Activated CD8-positive, alpha-beta T cell treated with anti-CD3 and anti-CD28 coated beads, Interleukin-2, amount 10 ng/mL, durations not matched to agents 7 days and 5 days (primary cell): ENCODE measurements around the gene GTF2H4. TPM values are rescaled to one million over a fixed set of nuclear protein-coding genes. Genes with fewer than 3 reads are reported as not detected.

Experiments
- ATAC-seq: fragments of 150-1000 bp; cut with Tn5 transposase; one replicate; pipeline ENCODE4 v1.10.0; 2021; ENCODE audit warnings: moderate library complexity
- CTCF ChIA-PET: fragments of 350-600 bp; sonication (Branson Sonifier 250); formaldehyde crosslinking; loops from one replicate; lab custom pipeline; 2021; ENCODE audit warnings: antibody characterized with exemption; lab: Charles Lee
- POLR2A ChIA-PET: fragments of 350-600 bp; sonication (Branson Sonifier 250); formaldehyde crosslinking; loops from one replicate; lab custom pipeline; 2021; ENCODE audit warnings: antibody characterized with exemption; lab: Charles Lee
- DNase-seq: peaks from one replicate; pipeline ENCODE4 v3.0.0-alpha.2; 2020
- H3K27ac Mint-ChIP-seq: one replicate; pipeline ENCODE4 v1.8.0; 2021; ENCODE audit warnings: mild to moderate bottlenecking, mixed read lengths
- H3K27me3 Mint-ChIP-seq: one replicate; pipeline ENCODE4 v1.8.0; 2021; ENCODE audit warnings: low read depth, mixed read lengths
- H3K36me3 Mint-ChIP-seq: one replicate; pipeline ENCODE4 v1.8.0; 2021; ENCODE audit warnings: low read depth, mixed read lengths
- H3K4me1 Mint-ChIP-seq: one replicate; pipeline ENCODE4 v1.8.0; 2021; ENCODE audit warnings: low read depth, mixed read lengths
- H3K4me3 Mint-ChIP-seq: one replicate; pipeline ENCODE4 v1.8.0; 2021; ENCODE audit warnings: mild to moderate bottlenecking, mixed read lengths
- H3K9me3 Mint-ChIP-seq: one replicate; pipeline ENCODE4 v1.8.0; 2022; ENCODE audit warnings: mixed read lengths; ENCODE audit not compliant: insufficient read depth
- total RNA-seq, 2 experiments: library from RNA; stranded (reverse); gene quantifications; one replicate each; pipeline ENCODE4 v1.2.3, GENCODE V29; 2021

GTF2H4 gene
- total RNA-seq, 2 experiments from 2014 or later = 30.0 to 30.1 TPM

GRCh38 chr6:30930506-30930905 lies 22.5 kb downstream of the GTF2H4 start:
- Mint-ChIP-seq H3K9me3 (no peaks in the 10 kb centered on the region), H3K4me1 (no peaks in the 10 kb centered on the region), H3K27me3 (no peaks in the 10 kb centered on the region), H3K4me3 (no peak overlapping the region), H3K27ac (no peak overlapping the region), H3K36me3 (peaks cover 22% of the 10 kb centered on the region)
- ChIA-PET POLR2A (no interaction called here), CTCF (interaction anchor here (1.2 to 3.2 kb wide), 2 partner anchors 16 to 142 kb away, joined by 4 to 11 read pairs; partner anchors contain the start of gene VARS2)
- DNase-seq (no peak), ATAC-seq (no peak)

- Mint-ChIP-seq H3K4me1 (no peaks in the 10 kb centered on the region), H3K36me3 (peaks cover 19% of the 10 kb centered on the region), H3K27ac (no peak overlapping the region), H3K4me3 (no peak overlapping the region), H3K9me3 (no peaks in the 10 kb centered on the region), H3K27me3 (peaks cover 2% of the 10 kb centered on the region)
- ATAC-seq (no peak), DNase-seq (no peak)
- POLR2A ChIA-PET = no interaction called here
- CTCF ChIA-PET = interaction anchor here (0.6 to 1.0 kb wide), 2 partner anchors 60 to 138 kb away, joined by 3 to 4 read pairs; no protein-coding TSS in a partner anchor
Observed at GRCh38 chr6:30931272-30931671, 23.3 kb downstream of the GTF2H4 start.

- H3K27me3 Mint-ChIP-seq = peaks cover 6% of the 10 kb centered on the region
- ChIA-PET POLR2A (no interaction called here), CTCF (interaction anchor here (0.6 to 1.0 kb wide), 2 partner anchors 60 to 137 kb away, joined by 3 to 4 read pairs; no protein-coding TSS in a partner anchor)
- H3K4me1 Mint-ChIP-seq = no peaks in the 10 kb centered on the region
- no peaks in the 10 kb centered on the region for H3K9me3 Mint-ChIP-seq
- ATAC-seq (no peak), DNase-seq (no peak)
- no peak within 1 kb of the TSS for H3K4me3 Mint-ChIP-seq
- H3K27ac Mint-ChIP-seq = no peak within 1 kb of the TSS
- H3K36me3 Mint-ChIP-seq = peaks cover 13% of the 10 kb centered on the region
Observed at GRCh38 chr6:30931969-30932645, 24.1 kb downstream of the GTF2H4 start, which contains the start of gene SFTA2. TSS of gene SFTA2 (minus strand) at chr6:30932170. CDS start at chr6:30932096, 74 bp downstream.

- no peak overlapping the region for H3K4me3 Mint-ChIP-seq
- H3K27me3 Mint-ChIP-seq = peaks cover 6% of the 10 kb centered on the region
- H3K36me3 Mint-ChIP-seq = peaks cover 8% of the 10 kb centered on the region
- no peak overlapping the region for H3K27ac Mint-ChIP-seq
- no peaks in the 10 kb centered on the region for H3K4me1 Mint-ChIP-seq
- H3K9me3 Mint-ChIP-seq = no peaks in the 10 kb centered on the region
- ATAC-seq (no peak), DNase-seq (no peak)
- ChIA-PET CTCF (no interaction called here), POLR2A (no interaction called here)
Observed at GRCh38 chr6:30932665-30933365, 24.8 kb downstream of the GTF2H4 start.

GRCh38 chr6:30935018-30935417 lies 27.0 kb downstream of the GTF2H4 start:
- Mint-ChIP-seq H3K4me1 (no peaks in the 10 kb centered on the region), H3K27me3 (peaks cover 12% of the 10 kb centered on the region), H3K9me3 (no peaks in the 10 kb centered on the region), H3K36me3 (no peaks in the 10 kb centered on the region), H3K4me3 (no peak overlapping the region), H3K27ac (no peak overlapping the region)
- no peak for DNase-seq
- CTCF ChIA-PET = interaction anchor here (1.2 to 1.6 kb wide), 2 partner anchors 19 to 152 kb away, joined by 3 read pairs; no protein-coding TSS in a partner anchor
- POLR2A ChIA-PET = interaction anchor here (1.6 kb wide), 1 partner anchor 21 kb away, joined by 3 read pairs; the partner anchor contains the start of gene VARS2
- ATAC-seq = no peak

- no peak overlapping the region for H3K27ac Mint-ChIP-seq
- POLR2A ChIA-PET = no interaction called here
- H3K36me3 Mint-ChIP-seq = no peaks in the 10 kb centered on the region
- H3K27me3 Mint-ChIP-seq = peaks cover 23% of the 10 kb centered on the region
- H3K4me3 Mint-ChIP-seq = no peak overlapping the region
- ATAC-seq (no peak), DNase-seq (no peak)
- CTCF ChIA-PET = no interaction called here
- H3K4me1 Mint-ChIP-seq = no peaks in the 10 kb centered on the region
- no peaks in the 10 kb centered on the region for H3K9me3 Mint-ChIP-seq
Observed at GRCh38 chr6:30937265-30937664, 29.3 kb downstream of the GTF2H4 start.

- no peaks in the 10 kb centered on the region for H3K9me3 Mint-ChIP-seq
- H3K27me3 Mint-ChIP-seq = peaks cover 34% of the 10 kb centered on the region
Observed at GRCh38 chr6:30938730-30939129, 30.7 kb downstream of the GTF2H4 start.

GRCh38 chr6:30939473-30939872 lies 31.5 kb downstream of the GTF2H4 start:
- H3K4me3 Mint-ChIP-seq = no peak overlapping the region
- no peaks in the 10 kb centered on the region for H3K4me1 Mint-ChIP-seq
- H3K27ac Mint-ChIP-seq = no peak overlapping the region
- no peaks in the 10 kb centered on the region for H3K36me3 Mint-ChIP-seq
- H3K27me3 Mint-ChIP-seq = peaks cover 38% of the 10 kb centered on the region
- POLR2A ChIA-PET = no interaction called here
- DNase-seq (no peak), ATAC-seq (no peak)
- no peaks in the 10 kb centered on the region for H3K9me3 Mint-ChIP-seq
- CTCF ChIA-PET = no interaction called here

More at GRCh38 chr6:30938730-30939129, 30.7 kb downstream of the GTF2H4 start:
- Mint-ChIP-seq H3K36me3 (no peaks in the 10 kb centered on the region), H3K4me3 (no peak overlapping the region), H3K27ac (no peak overlapping the region), H3K4me1 (no peaks in the 10 kb centered on the region)
- ATAC-seq (no peak), DNase-seq (no peak)
- CTCF ChIA-PET = interaction anchor here (0.8 kb wide), 1 partner anchor 110 kb away, joined by 4 read pairs; no protein-coding TSS in a partner anchor
- POLR2A ChIA-PET = no interaction called here

GRCh38 chr6:30940361-30940986 lies 32.5 kb downstream of the GTF2H4 start, which contains the start of gene MUCL3:
TSS of gene MUCL3 (plus strand) at chr6:30940973. CDS start at chr6:30941000, 27 bp downstream.
- Mint-ChIP-seq H3K36me3 (no peaks in the 10 kb centered on the region), H3K9me3 (no peaks in the 10 kb centered on the region), H3K27me3 (peaks cover 44% of the 10 kb centered on the region), H3K27ac (no peak within 1 kb of the TSS), H3K4me3 (no peak within 1 kb of the TSS), H3K4me1 (no peaks in the 10 kb centered on the region)
- CTCF ChIA-PET = no interaction called here
- DNase-seq (no peak), ATAC-seq (no peak)
- POLR2A ChIA-PET = no interaction called here

GRCh38 chr6:30942338-30943060 lies 34.5 kb downstream of the GTF2H4 start:
- peaks cover 43% of the 10 kb centered on the region for H3K27me3 Mint-ChIP-seq
- no peak overlapping the region for H3K4me3 Mint-ChIP-seq
- H3K9me3 Mint-ChIP-seq = no peaks in the 10 kb centered on the region
- POLR2A ChIA-PET = no interaction called here
- no peaks in the 10 kb centered on the region for H3K36me3 Mint-ChIP-seq
- H3K27ac Mint-ChIP-seq = no peak overlapping the region
- DNase-seq (no peak), ATAC-seq (no peak)
- no peaks in the 10 kb centered on the region for H3K4me1 Mint-ChIP-seq
- CTCF ChIA-PET = interaction anchor here (0.8 to 1.6 kb wide), 6 partner anchors 22 to 145 kb away, joined by 3 to 6 read pairs (median 3); no protein-coding TSS in a partner anchor

- H3K36me3 Mint-ChIP-seq = no peaks in the 10 kb centered on the region
- H3K27ac Mint-ChIP-seq = no peak overlapping the region
- ATAC-seq (no peak), DNase-seq (no peak)
- ChIA-PET CTCF (interaction anchor here (1.5 to 1.6 kb wide), 2 partner anchors 21 to 95 kb away, joined by 3 read pairs; no protein-coding TSS in a partner anchor), POLR2A (no interaction called here)
- no peaks in the 10 kb centered on the region for H3K4me1 Mint-ChIP-seq
- H3K27me3 Mint-ChIP-seq = peaks cover 46% of the 10 kb centered on the region
- no peaks in the 10 kb centered on the region for H3K9me3 Mint-ChIP-seq
- H3K4me3 Mint-ChIP-seq = no peak overlapping the region
Observed at GRCh38 chr6:30944051-30944450, 36.0 kb downstream of the GTF2H4 start.
